Activated T-helper 1 cell treated with Interleukin-2 at 50 U/mL for 16 hours (primary cell): ENCODE data around the gene AGAP1.

ENCODE experiments used
- DNase-seq: peaks from one replicate; pipeline ENCODE4 v3.0.0-alpha.2; 2020; ENCODE audit warnings: low read depth

Gene AGAP1

GRCh38 chr2:235849489-235849888, 355.6 kb downstream of the AGAP1 start:
- no peak for DNase-seq

GRCh38 chr2:235850289-235850688, 356.4 kb downstream of the AGAP1 start:
- DNase-seq, result no peak

- no peak for DNase-seq
Observed at GRCh38 chr2:235850771-235851551, 357.1 kb downstream of the AGAP1 start.

GRCh38 chr2:235851828-235852525, 358.1 kb downstream of the AGAP1 start:
- no peak for DNase-seq

GRCh38 chr2:235852526-235852920, 358.7 kb downstream of the AGAP1 start:
- no peak for DNase-seq

- DNase-seq, result no peak
Observed at GRCh38 chr2:235854276-235854675, 360.4 kb downstream of the AGAP1 start.

GRCh38 chr2:235855011-235855410, 361.2 kb downstream of the AGAP1 start:
- no peak for DNase-seq

- DNase-seq, result no peak
Observed at GRCh38 chr2:235856151-235856854, 362.5 kb downstream of the AGAP1 start.

- no peak for DNase-seq
Observed at GRCh38 chr2:235857598-235857997, 363.8 kb downstream of the AGAP1 start.

- no peak for DNase-seq
Observed at GRCh38 chr2:235858881-235859280, 365.0 kb downstream of the AGAP1 start.

GRCh38 chr2:235859651-235860050, 365.8 kb downstream of the AGAP1 start:
- DNase-seq, result no peak

GRCh38 chr2:235860111-235860510, 366.3 kb downstream of the AGAP1 start:
- no peak for DNase-seq

GRCh38 chr2:235860871-235861270, 367.0 kb downstream of the AGAP1 start:
- DNase-seq, result no peak

GRCh38 chr2:235861383-235861782, 367.5 kb downstream of the AGAP1 start:
- no peak for DNase-seq

GRCh38 chr2:235863414-235863813, 369.6 kb downstream of the AGAP1 start:
- DNase-seq, result no peak

- no peak for DNase-seq
Observed at GRCh38 chr2:235864302-235864701, 370.5 kb downstream of the AGAP1 start.

GRCh38 chr2:235864733-235865515, 371.1 kb downstream of the AGAP1 start:
- no peak for DNase-seq

GRCh38 chr2:235866373-235866772, 372.5 kb downstream of the AGAP1 start:
- DNase-seq, result no peak

GRCh38 chr2:235868224-235868623, 374.4 kb downstream of the AGAP1 start:
- DNase-seq, result no peak

- no peak for DNase-seq
Observed at GRCh38 chr2:235868645-235869044, 374.8 kb downstream of the AGAP1 start.

GRCh38 chr2:235870515-235870914, 376.7 kb downstream of the AGAP1 start:
- DNase-seq, result no peak

GRCh38 chr2:235876099-235876679, 382.3 kb downstream of the AGAP1 start:
- no peak for DNase-seq
